ENCODE data around the gene BICDL1.

DNA sequence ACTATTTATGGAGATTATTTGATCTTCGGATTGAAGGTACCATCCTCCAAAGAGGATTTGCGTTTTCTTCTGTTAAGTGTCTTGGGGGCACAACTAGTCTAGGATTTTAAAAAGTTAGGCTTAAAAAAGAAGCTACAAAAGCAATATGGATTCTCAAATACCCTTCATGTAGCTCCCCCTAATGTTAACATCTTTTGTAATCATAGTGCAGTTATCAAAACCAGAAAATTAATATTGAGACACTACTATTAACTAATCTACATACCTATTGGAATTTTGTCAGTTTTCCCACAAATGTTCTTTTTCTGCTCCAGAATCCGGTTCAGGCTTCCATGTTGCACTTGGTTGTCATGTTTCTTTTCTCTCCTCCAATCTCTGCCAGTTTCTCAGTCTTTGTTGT lies 62.5 kb downstream of the BICDL1 start:
- TF ChIP-seq, protein P1, sequence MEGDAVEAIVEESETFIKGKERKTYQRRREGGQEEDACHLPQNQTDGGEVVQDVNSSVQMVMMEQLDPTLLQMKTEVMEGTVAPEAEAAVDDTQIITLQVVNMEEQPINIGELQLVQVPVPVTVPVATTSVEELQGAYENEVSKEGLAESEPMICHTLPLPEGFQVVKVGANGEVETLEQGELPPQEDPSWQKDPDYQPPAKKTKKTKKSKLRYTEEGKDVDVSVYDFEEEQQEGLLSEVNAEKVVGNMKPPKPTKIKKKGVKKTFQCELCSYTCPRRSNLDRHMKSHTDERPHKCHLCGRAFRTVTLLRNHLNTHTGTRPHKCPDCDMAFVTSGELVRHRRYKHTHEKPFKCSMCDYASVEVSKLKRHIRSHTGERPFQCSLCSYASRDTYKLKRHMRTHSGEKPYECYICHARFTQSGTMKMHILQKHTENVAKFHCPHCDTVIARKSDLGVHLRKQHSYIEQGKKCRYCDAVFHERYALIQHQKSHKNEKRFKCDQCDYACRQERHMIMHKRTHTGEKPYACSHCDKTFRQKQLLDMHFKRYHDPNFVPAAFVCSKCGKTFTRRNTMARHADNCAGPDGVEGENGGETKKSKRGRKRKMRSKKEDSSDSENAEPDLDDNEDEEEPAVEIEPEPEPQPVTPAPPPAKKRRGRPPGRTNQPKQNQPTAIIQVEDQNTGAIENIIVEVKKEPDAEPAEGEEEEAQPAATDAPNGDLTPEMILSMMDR (IDR thresholded peaks at IDR 0.05): no peak
- TF ChIP-seq POLR2A (IDR thresholded peaks at IDR 0.05) (no peak), POLR2AphosphoS5 (IDR thresholded peaks at IDR 0.05) (no peak)

Measured in breast epithelium (tissue), 3 donors.